OCI-LY7 (cell line): ENCODE measurements around the gene TPRX2. TPM values are rescaled to one million over a fixed set of nuclear protein-coding genes. Genes with fewer than 3 reads are reported as not detected.

Experiments
- BruUV-seq: library from RNA; stranded (reverse); fragments of 400-500 nt; replicated peaks from 2 replicates; lab custom pipeline; 2021; lab: Mats Ljungman, UMichigan
- CTCF ChIA-PET: fragments of 300-600 bp; sonication (Branson Sonifier 250); formaldehyde crosslinking; loops from one replicate; lab custom pipeline; 2022; ENCODE audit warnings: antibody characterized with exemption; ENCODE audit not compliant: unreplicated experiment; lab: Charles Lee
- POLR2A ChIA-PET: fragments of 300-600 bp; sonication (Branson Sonifier 250); formaldehyde crosslinking; loops from one replicate; lab custom pipeline; 2022; ENCODE audit warnings: antibody characterized with exemption; lab: Charles Lee
- DNase-seq: peaks from one replicate; pipeline ENCODE4 v3.0.0-alpha.2; 2015; ENCODE audit warnings: low spot score
- H2AFZ ChIP-seq: fragments of 200-600 bp; sonication (generic), shearing (Covaris generic); 2 replicates; pipeline ENCODE4 v1.6.1; 2014; ENCODE audit warnings: mild to moderate bottlenecking, antibody characterized with exemption, low read length, moderate library complexity
- H3K27ac ChIP-seq: fragments of 200-600 bp; sonication (generic); 2 replicates; pipeline ENCODE4 v1.5.1; 2014; ENCODE audit warnings: mixed run types, low read depth, mild to moderate bottlenecking, moderate library complexity, low read length, inconsistent platforms; ENCODE audit not compliant: poor library complexity, severe bottlenecking
- H3K36me3 ChIP-seq: fragments of 200-600 bp; sonication (generic); 2 replicates; pipeline ENCODE4 v1.6.1; 2014; ENCODE audit warnings: mild to moderate bottlenecking, antibody characterized with exemption, low read length, moderate library complexity, mixed read lengths; ENCODE audit not compliant: insufficient read depth
- H3K4me1 ChIP-seq: fragments of 200-600 bp; sonication (generic); 2 replicates; pipeline ENCODE4 v1.5.1; 2014; ENCODE audit warnings: mild to moderate bottlenecking, low read length; ENCODE audit not compliant: insufficient read depth, poor library complexity, severe bottlenecking
- H3K4me2 ChIP-seq: fragments of 200-600 bp; sonication (generic); 2 replicates; pipeline ENCODE4 v1.6.1; 2014; ENCODE audit warnings: mild to moderate bottlenecking, low read length
- H3K4me3 ChIP-seq: fragments of 200-600 bp; sonication (generic); 2 replicates; pipeline ENCODE4 v1.5.1; 2014; ENCODE audit warnings: mild to moderate bottlenecking, low read depth, low read length; ENCODE audit not compliant: poor library complexity, severe bottlenecking
- H3K79me2 ChIP-seq: fragments of 200-600 bp; sonication (generic); 2 replicates; pipeline ENCODE4 v1.6.1; 2016; ENCODE audit warnings: low read depth, mild to moderate bottlenecking, low read length, moderate library complexity, mixed read lengths; ENCODE audit not compliant: insufficient read depth
- H3K9me2 ChIP-seq: fragments of 200-600 bp; sonication (generic); 2 replicates; pipeline ENCODE4 v1.6.1; 2016; ENCODE audit warnings: mild to moderate bottlenecking, low read length, mixed read lengths; ENCODE audit not compliant: insufficient read depth
- H3K9me3 ChIP-seq: fragments of 200-600 bp; sonication (generic); 2 replicates; pipeline ENCODE4 v1.6.1; 2014; ENCODE audit warnings: mild to moderate bottlenecking, mixed run types, low read length, mixed read lengths
- H4K20me1 ChIP-seq: fragments of 200-600 bp; sonication (generic); 2 replicates; pipeline ENCODE4 v1.6.1; 2014; ENCODE audit warnings: mild to moderate bottlenecking, antibody characterized with exemption, low read length, moderate library complexity, mixed read lengths; ENCODE audit not compliant: insufficient read depth
- EZH2phosphoT487 ChIP-seq: fragments of 200-600 bp; sonication (generic); IDR thresholded peaks from 2 replicates; pipeline ENCODE4 v1.6.1; 2018; ENCODE audit warnings: low read depth, borderline replicate concordance, mild to moderate bottlenecking, mixed run types, antibody characterized with exemption, low read length, moderate library complexity, mixed read lengths
- intact Hi-C: fragments of 100-400 bp; cut with micrococcal nuclease; formaldehyde crosslinking; loops from one replicate; pipeline ENCODE4 v1.10.0; 2022; ENCODE audit not compliant: unreplicated experiment
- total RNA-seq, 2 experiments: library from RNA; depleted of rRNA in 1 of 2; stranded (reverse); fragments of >200 nt in 1 of 2; shearing (Covaris generic) in 1 of 2; gene quantifications; 2 replicates each; pipeline ENCODE4 v1.2.3, GENCODE V29; 2014 to 2022
- TF ChIP-seq, protein P1 (sequence below): fragments of 200-600 bp; sonication (generic); conservative IDR thresholded peaks from 2 replicates; pipeline ENCODE4 v1.5.1; 2014; ENCODE audit warnings: mild to moderate bottlenecking, antibody characterized with exemption, low read length, moderate library complexity, mixed read lengths

The TPRX2 gene
- total RNA-seq, 2 experiments from 2014 or later: not detected

- CTCF ChIA-PET: no interaction called here
- no peaks in the 10 kb centered on the region for H3K4me1 ChIP-seq
- no peaks in the 10 kb centered on the region for H3K79me2 ChIP-seq
- H3K27ac ChIP-seq: no peak overlapping the region
- intact Hi-C loops: no loop called here
- no peak overlapping the region for H3K4me2 ChIP-seq
- DNase-seq: no peak
- H3K9me2 ChIP-seq: no peaks in the 10 kb centered on the region
- no peaks in the 10 kb centered on the region for H4K20me1 ChIP-seq
- POLR2A ChIA-PET: no interaction called here
- H3K4me3 ChIP-seq: no peak overlapping the region
- H3K36me3 ChIP-seq: no peaks in the 10 kb centered on the region
- H2AFZ ChIP-seq: no peak overlapping the region
- TF ChIP-seq, protein P1, sequence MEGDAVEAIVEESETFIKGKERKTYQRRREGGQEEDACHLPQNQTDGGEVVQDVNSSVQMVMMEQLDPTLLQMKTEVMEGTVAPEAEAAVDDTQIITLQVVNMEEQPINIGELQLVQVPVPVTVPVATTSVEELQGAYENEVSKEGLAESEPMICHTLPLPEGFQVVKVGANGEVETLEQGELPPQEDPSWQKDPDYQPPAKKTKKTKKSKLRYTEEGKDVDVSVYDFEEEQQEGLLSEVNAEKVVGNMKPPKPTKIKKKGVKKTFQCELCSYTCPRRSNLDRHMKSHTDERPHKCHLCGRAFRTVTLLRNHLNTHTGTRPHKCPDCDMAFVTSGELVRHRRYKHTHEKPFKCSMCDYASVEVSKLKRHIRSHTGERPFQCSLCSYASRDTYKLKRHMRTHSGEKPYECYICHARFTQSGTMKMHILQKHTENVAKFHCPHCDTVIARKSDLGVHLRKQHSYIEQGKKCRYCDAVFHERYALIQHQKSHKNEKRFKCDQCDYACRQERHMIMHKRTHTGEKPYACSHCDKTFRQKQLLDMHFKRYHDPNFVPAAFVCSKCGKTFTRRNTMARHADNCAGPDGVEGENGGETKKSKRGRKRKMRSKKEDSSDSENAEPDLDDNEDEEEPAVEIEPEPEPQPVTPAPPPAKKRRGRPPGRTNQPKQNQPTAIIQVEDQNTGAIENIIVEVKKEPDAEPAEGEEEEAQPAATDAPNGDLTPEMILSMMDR: no peak
- no peaks in the 10 kb centered on the region for H3K9me3 ChIP-seq
- BruUV-seq: no TSS peak
These were observed 26.3 kb upstream of the TPRX2 start for GRCh38 chr19:47832723-47833122.

DNA sequence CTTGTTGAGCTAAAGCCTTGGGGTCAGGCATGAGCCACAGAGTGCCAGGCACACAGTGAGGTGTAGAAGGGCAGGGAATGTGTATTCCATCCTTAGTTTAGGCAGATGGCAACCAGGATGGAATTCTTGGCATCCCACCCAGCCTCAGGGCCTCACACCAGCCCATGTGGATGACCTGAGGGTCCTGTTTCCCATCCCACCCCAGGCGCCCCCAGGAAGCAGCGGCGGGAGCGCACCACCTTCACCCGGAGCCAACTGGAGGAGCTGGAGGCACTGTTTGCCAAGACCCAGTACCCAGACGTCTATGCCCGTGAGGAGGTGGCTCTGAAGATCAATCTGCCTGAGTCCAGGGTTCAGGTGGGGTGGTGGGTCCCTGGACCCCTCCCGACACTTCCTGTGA, 23.0 kb upstream of the TPRX2 start:
- Histone ChIP-seq H3K4me2 (no peak overlapping the region), H3K4me3 (no peak overlapping the region), H2AFZ (no peak overlapping the region), H3K9me2 (no peaks in the 10 kb centered on the region), H3K79me2 (no peaks in the 10 kb centered on the region), H4K20me1 (no peaks in the 10 kb centered on the region), H3K4me1 (no peaks in the 10 kb centered on the region), H3K27ac (no peak overlapping the region), H3K36me3 (no peaks in the 10 kb centered on the region), H3K9me3 (no peaks in the 10 kb centered on the region)
- ChIA-PET CTCF (no interaction called here), POLR2A (no interaction called here)
- intact Hi-C loops: no loop called here
- no peak for DNase-seq
- TF ChIP-seq, protein P1: no peak
- no peak for TF ChIP-seq EZH2phosphoT487
- BruUV-seq: no TSS peak

DNA sequence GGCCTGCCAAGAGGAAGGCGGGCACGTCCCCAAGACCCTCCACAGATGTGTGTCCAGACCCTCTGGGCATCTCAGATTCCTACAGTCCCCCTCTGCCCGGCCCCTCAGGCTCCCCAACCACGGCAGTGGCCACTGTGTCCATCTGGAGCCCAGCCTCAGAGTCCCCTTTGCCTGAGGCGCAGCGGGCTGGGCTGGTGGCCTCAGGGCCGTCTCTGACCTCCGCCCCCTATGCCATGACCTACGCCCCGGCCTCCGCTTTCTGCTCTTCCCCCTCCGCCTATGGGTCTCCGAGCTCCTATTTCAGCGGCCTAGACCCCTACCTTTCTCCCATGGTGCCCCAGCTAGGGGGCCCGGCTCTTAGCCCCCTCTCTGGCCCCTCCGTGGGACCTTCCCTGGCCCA, 19.6 kb upstream of the TPRX2 start:
- H3K4me1 ChIP-seq: no peaks in the 10 kb centered on the region
- no peak overlapping the region for H3K4me2 ChIP-seq
- no TSS peak for BruUV-seq
- ChIA-PET POLR2A (no interaction called here), CTCF (no interaction called here)
- no peaks in the 10 kb centered on the region for H3K9me2 ChIP-seq
- no peaks in the 10 kb centered on the region for H3K36me3 ChIP-seq
- H3K27ac ChIP-seq: no peak overlapping the region
- intact Hi-C loops: no loop called here
- no peaks in the 10 kb centered on the region for H3K79me2 ChIP-seq
- no peak overlapping the region for H3K4me3 ChIP-seq
- no peak for DNase-seq
- no peak for TF ChIP-seq EZH2phosphoT487
- TF ChIP-seq, protein P1: no peak
- no peaks in the 10 kb centered on the region for H3K9me3 ChIP-seq
- H2AFZ ChIP-seq: no peak overlapping the region
- H4K20me1 ChIP-seq: no peaks in the 10 kb centered on the region
